ENCODE results near the gene DST.

DST gene

GRCh38 chr6:56642366-56643261 lies at the start of gene DST:
Gene DST (minus strand): TSS chr6:56642889.
- DNase-seq (ENCODE audit: low spot score): no peak

GRCh38 chr6:56691814-56692213 lies 49.1 kb upstream of the DST start:
- DNase-seq (ENCODE audit: low spot score): no peak

- DNase-seq (ENCODE audit: low spot score): no peak
These were observed 48.6 kb upstream of the DST start for GRCh38 chr6:56691286-56691595.

DNA sequence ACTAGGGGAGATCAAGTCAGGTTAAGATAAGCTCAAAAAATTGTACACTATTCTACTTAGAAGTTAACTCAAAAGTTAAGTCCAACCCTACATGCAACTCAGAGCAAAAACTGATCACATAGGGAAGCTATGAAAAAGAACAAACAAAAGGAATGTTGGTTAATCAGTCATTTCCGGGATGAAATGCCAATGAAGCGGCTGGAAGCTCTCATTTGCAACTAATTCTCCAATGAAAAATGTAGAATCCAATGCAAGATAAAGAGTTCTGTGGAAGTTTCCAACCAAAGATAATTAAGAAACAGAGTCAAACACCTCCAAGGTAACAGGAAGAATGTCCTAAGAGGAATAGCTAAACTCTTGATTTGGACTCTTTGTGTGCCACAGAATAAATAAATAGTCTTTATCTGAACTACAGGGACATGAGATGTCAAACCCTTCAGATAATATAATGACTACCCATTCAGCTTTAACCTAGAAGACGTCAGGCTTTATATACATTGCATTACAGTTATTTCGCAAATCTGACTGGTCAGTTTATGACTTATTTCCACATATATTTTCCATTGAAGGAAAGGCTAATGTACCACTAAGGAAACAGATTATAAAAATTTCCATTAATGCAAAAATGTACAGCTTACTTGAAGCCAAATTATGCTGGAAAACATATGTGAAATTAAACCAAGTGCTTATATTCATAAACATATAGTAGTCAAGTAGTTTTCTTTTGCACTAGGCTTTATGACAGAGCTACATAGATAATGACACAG lies 48.0 kb upstream of the DST start:
- no peak for DNase-seq (ENCODE audit: low spot score)

GRCh38 chr6:56689663-56690062 lies 47.0 kb upstream of the DST start:
- no peak for DNase-seq (ENCODE audit: low spot score)

DNA sequence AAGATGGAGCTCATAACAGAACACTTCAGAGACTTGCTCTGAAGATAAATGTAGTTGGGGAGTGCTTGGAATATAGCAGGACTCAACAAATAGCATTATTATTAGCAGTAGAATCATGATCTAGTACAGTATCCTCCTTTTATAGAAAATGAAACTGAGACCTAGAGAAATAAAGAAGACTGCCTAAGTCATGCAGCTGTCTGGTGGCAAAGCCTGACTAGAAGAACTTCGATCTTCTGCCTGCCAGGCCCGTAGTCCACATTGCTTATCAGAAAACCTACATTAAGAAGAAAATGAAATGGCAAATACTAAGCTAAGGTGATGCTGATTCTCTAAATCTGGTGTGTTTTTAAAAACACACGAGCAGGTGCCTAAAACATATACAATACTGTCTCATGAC lies 46.4 kb upstream of the DST start:
- DNase-seq (ENCODE audit: low spot score): no peak

DNA sequence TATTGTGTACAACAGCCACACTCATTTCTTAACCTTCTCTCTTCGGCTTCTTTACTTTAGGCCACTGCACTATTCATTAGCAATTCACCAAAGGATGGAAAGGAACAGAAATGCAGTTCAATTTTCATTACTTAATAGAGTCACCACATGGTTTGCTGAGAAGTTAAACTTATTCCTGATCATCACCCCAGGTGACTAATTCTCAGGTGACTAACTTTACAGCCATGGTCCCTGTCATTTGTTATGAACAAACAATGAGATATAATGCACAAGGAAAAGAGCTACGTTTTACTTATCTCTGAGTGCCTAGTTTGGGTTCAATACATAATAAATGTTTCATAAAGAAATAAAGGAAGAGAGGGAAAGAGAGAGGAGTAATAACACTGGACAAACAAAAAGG lies 45.8 kb upstream of the DST start:
- DNase-seq (ENCODE audit: low spot score): no peak

DNA sequence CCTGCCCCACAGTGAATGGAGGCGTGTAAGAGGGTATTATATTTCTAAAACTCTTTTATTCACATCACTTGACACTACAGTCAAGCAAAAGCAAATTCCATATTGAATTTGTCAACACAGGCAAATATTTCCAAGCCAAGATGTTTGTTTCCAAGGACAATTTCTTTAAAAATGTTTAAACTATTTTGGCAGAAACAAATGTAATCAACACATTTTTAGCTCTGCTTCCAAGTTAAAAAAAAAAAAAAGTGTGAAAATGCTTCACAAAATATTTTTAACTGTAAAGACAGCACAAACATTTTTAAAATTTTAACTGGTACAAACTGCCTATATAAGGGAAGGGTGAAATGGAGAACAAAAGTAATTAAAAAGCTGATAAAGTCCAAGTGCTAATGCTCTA lies 44.9 kb upstream of the DST start:
- DNase-seq (ENCODE audit: low spot score): no peak

GRCh38 chr6:56686429-56686828 lies 43.7 kb upstream of the DST start:
- no peak for DNase-seq (ENCODE audit: low spot score)

- DNase-seq (ENCODE audit: low spot score): no peak
These were observed 43.3 kb upstream of the DST start for GRCh38 chr6:56685994-56686393.

DNA sequence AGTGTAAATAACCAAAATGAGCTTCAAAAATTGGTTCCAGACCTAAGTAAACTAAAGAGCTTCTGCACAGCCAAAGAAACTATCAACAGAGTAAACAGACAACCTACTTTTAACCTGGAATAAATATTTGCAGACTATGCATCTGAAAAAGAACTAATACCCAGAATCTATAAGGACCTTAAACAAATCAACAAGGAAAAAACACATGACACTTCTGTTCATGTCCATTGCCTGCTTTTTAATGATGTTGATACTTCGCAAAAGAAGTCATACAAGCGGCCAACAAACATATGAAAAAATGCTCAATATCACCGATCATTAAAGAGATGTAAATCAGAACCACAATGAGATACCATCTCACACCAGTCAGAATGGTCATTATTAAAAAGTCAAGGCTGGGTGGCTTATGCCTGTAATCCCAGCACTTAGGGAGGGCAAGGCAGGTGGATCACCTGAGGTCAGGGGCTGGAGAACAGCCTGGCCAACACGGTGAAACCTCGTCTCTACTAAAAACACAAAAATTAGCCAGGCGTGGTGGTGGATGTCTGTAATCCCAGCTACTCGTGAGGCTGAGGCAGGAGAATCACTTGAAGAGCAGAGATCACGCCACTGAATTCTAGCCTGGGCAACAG lies 42.5 kb upstream of the DST start:
- no peak for DNase-seq (ENCODE audit: low spot score)

DNA sequence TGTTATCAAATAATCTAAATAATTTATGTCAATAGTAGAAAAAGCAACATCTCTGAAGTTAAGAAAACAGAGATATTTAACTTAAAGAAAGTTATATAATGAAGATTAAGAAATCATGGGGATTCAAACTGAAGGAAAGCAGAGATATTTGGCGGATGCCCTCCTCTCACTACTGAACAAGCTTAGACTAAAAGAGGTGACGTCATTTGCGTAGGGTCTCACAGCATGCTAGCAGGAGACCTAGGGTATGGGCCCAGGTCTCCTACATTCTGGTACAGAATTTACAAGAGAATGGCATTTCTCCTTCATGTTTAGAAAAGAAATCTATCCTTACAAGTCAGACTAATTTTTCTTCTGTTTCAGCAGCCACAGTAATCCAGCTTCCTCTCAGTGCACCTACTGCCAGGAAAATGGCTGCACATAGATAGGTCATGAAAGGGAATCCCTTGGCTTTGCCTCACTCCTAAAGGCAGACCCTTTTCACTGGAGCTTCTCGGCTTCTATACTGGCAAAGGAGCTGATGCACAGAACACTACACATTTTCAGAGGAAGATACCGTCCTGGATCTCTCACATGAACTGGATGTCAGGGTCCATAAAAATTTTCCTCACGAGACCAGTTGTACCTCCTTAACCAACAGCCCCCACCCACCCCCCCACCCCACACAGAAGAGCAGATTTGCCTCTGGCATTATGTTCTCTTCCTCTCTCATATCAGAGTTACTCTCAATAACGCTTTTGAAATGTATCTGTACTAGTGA lies 41.8 kb upstream of the DST start:
- no peak for DNase-seq (ENCODE audit: low spot score)

DNA sequence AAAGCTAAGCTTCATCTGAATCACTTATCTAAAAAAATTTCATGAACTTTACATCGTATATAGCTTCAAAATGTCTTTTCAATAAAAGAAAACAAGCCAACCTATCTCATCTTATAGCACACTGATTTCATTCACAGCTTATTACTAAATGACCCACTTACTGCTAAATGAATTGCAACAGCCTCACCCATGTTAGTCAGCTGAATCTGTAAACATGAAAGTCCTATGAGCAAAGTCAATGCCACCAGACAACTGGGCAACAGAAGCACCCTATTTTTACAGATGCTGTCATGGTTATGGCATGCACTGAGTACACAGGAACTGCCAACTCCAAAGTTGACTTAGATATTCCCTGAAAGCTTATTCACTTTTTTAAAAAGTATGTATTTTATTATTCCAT lies 41.2 kb upstream of the DST start:
- DNase-seq (ENCODE audit: low spot score): no peak

DNA sequence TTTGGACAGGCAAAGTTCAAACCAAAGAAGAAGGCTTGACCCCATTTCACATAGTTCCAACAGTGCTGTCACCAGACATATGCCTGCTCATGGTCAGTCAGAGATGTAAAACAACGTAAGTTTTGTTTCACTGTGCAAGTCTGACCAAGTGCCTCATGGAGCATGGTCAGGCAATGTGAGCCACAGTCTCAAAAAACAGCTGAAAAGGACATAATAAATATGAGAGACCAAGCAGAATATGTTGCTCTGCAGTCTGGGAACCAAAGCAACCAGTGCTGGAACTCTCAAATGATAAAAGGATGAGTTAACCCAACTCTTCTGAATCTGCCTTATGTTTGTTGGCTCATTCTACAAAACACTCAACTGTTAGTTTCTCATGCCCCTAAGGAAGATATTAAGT lies 39.9 kb upstream of the DST start:
- no peak for DNase-seq (ENCODE audit: low spot score)

DNA sequence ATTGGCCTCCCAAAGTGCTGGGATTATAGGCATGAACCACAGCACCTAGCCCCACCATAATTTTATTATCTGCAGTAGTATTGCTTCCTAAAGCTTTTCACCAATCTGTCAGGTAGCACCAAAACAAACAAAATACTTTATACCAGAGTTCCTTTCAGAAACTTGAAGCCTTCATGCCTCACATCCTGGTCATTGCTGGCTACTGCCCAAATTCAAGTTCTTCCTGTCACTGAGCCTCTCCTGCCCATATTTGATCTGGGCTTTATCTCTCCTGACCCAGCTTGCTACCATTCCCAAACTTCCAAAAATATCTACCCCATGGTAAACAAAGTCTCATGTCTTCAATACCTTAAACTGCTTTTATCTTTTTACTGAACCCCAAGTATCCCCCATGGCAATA lies 34.9 kb upstream of the DST start:
- no peak for DNase-seq (ENCODE audit: low spot score)

- no peak for DNase-seq (ENCODE audit: low spot score)
These were observed 29.2 kb upstream of the DST start for GRCh38 chr6:56671651-56672461.

- DNase-seq (ENCODE audit: low spot score): no peak
These were observed 28.5 kb upstream of the DST start for GRCh38 chr6:56671160-56671559.

- no peak for DNase-seq (ENCODE audit: low spot score)
These were observed 26.4 kb upstream of the DST start for GRCh38 chr6:56669041-56669440.

DNA sequence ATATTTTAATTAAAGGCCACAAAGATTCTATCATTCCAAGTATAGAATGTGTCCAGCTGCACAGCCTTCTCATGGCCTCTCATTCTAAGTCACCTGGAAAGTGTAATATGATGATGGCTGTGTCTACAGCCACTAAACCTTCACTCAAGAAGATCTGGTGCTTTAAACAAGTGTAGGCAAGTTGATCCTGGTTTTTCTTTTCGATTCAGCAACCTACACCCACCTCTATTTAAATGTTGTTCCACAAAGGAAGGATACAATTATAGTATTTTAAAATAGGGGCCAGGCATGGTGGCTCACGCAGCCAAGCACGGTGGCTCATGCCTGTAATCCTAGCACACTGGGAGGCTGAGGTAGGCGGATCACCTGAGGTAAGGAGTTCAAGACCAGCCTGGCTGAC lies 25.5 kb upstream of the DST start:
- DNase-seq (ENCODE audit: low spot score): no peak

GRCh38 chr6:56667336-56667735 lies 24.6 kb upstream of the DST start:
- DNase-seq (ENCODE audit: low spot score): no peak

- DNase-seq (ENCODE audit: low spot score): no peak
These were observed 21.3 kb upstream of the DST start for GRCh38 chr6:56664029-56664428.

DNA sequence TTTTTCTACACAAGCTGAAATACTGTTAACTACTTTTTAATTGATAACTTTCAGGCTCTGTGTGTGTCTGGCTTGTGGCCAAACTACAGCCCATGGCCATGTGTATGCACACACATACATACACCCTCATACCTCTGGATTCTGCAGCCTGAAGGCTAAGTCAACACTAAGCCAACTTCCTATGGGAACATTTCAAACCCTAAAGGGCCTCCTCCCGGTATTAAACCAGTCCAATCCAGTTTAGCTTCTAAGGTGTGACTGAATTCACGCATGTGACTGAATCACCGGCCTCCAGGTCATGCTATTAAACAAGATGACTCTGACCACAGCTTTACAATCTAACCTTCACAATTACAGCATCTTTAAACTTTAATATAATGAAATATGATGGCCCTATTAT lies 20.7 kb upstream of the DST start:
- no peak for DNase-seq (ENCODE audit: low spot score)
